ENCODE measurements around the gene CTIF. TPM values are rescaled to one million over a fixed set of nuclear protein-coding genes. Genes with fewer than 3 reads are reported as not detected.

The CTIF gene
- total and polyA plus RNA-seq, 12 donors = 44.5 to 74.1 (median 58.9) TPM

DNA sequence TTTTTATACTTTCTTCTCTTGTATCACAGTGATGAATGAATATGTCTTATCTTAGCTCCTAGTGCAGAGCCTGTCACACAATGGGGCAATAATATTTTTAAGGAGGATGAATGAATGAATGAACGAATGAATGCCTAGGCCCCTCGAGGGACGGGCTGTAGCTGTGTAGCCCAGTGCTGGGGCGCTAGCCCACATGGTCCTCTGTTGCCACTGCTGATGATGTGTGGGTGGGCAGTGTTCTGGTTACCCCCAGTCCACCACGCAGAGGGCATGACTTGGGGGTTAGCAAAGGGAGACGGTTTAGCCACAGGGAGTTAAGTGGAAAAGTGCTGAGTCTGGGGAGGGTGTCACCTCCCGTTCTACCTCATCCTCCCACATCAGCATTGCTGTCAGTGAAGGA is 277.7 kb downstream of the CTIF start:
- TF ChIP-seq, protein P1, sequence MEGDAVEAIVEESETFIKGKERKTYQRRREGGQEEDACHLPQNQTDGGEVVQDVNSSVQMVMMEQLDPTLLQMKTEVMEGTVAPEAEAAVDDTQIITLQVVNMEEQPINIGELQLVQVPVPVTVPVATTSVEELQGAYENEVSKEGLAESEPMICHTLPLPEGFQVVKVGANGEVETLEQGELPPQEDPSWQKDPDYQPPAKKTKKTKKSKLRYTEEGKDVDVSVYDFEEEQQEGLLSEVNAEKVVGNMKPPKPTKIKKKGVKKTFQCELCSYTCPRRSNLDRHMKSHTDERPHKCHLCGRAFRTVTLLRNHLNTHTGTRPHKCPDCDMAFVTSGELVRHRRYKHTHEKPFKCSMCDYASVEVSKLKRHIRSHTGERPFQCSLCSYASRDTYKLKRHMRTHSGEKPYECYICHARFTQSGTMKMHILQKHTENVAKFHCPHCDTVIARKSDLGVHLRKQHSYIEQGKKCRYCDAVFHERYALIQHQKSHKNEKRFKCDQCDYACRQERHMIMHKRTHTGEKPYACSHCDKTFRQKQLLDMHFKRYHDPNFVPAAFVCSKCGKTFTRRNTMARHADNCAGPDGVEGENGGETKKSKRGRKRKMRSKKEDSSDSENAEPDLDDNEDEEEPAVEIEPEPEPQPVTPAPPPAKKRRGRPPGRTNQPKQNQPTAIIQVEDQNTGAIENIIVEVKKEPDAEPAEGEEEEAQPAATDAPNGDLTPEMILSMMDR (IDR thresholded peaks at IDR 0.05) = no peak
- no peak for DNase-seq

GRCh38 chr18:48817021-48817461 is 278.2 kb downstream of the CTIF start:
- peaks cover 0 to 39% (median 13%) of the 10 kb centered on the region in 9 donors for H3K36me3 ChIP-seq
- intact Hi-C loops (cut with DNase I) = no loop called here

More for the DNA sequence above, 277.7 kb downstream of the CTIF start:
- H3K4me1 ChIP-seq = peaks cover 12 to 35% (median 27%) of the 10 kb centered on the region in 9 donors
- H3K4me3 ChIP-seq = no peak overlapping the region
- no peaks in the 10 kb centered on the region for H3K27me3 ChIP-seq
- ATAC-seq = no peak
- no peak overlapping the region for H3K27ac ChIP-seq
- H3K36me3 ChIP-seq = peaks cover 0 to 36% (median 13%) of the 10 kb centered on the region in 9 donors
- intact Hi-C loops (cut with DNase I) = no loop called here
- WGBS, 2 donors = 82 to 83% methylated on average over 7 of the region's 7 CpGs
- H3K9me3 ChIP-seq = no peaks in the 10 kb centered on the region

GRCh38 chr18:48818329-48819254 is 279.8 kb downstream of the CTIF start:
- Histone ChIP-seq H3K27ac (peak overlapping the region in 9 of 10 donors; percentile 9 to 49 (median 25)), H3K9me3 (peaks cover 0 to 5% (median 0%) of the 10 kb centered on the region in 11 donors), H3K4me1 (peaks cover 11 to 30% (median 21%) of the 10 kb centered on the region in 9 donors), H3K36me3 (peaks cover 0 to 39% (median 13%) of the 10 kb centered on the region in 9 donors), H3K27me3 (no peaks in the 10 kb centered on the region), H3K4me3 (no peak overlapping the region)
- intact Hi-C loops (cut with DNase I) = no loop called here
- DNase-seq = peak in 1 of 2 donors; percentile 3
- 75 to 81% methylated on average over 18 of the region's 18 CpGs for WGBS, 2 donors
- TF ChIP-seq, protein P1 (IDR thresholded peaks at IDR 0.05) = no peak
- peak in 2 of 8 donors; percentile 23 to 60 for ATAC-seq

More at GRCh38 chr18:48817021-48817461, 278.2 kb downstream of the CTIF start:
- no peak for DNase-seq
- Histone ChIP-seq H3K27ac (no peak overlapping the region), H3K4me1 (peaks cover 12 to 35% (median 27%) of the 10 kb centered on the region in 9 donors), H3K27me3 (no peaks in the 10 kb centered on the region), H3K9me3 (no peaks in the 10 kb centered on the region), H3K4me3 (no peak overlapping the region)
- TF ChIP-seq, protein P1 (IDR thresholded peaks at IDR 0.05) = no peak
- 90 to 97% methylated on average over 17 of the region's 17 CpGs for WGBS, 2 donors
- no peak for ATAC-seq

- TF ChIP-seq, protein P1 (IDR thresholded peaks at IDR 0.05) = no peak
- H3K4me1 ChIP-seq = peaks cover 5 to 26% (median 14%) of the 10 kb centered on the region in 9 donors
- H3K36me3 ChIP-seq = peaks cover 0 to 39% (median 13%) of the 10 kb centered on the region in 9 donors
- DNase-seq (peak; percentile 40 to 53), ATAC-seq (peak; percentile 53 to 92 (median 84))
- peaks cover 0 to 7% (median 0%) of the 10 kb centered on the region in 11 donors for H3K9me3 ChIP-seq
- H3K4me3 ChIP-seq = no peak overlapping the region
- peak overlapping the region in 9 of 10 donors; percentile 9 to 49 (median 25) for H3K27ac ChIP-seq
- intact Hi-C loops (cut with DNase I) = no loop called here
- WGBS, 2 donors = 57 to 70% methylated on average over 15 of the region's 15 CpGs
- H3K27me3 ChIP-seq = no peaks in the 10 kb centered on the region
Measured at GRCh38 chr18:48819276-48819675, 280.4 kb downstream of the CTIF start.

Data from heart right ventricle (tissue), 16 donors.